Stimulated activated naive CD8-positive, alpha-beta T cell treated with anti-CD3 and anti-CD28 coated beads, Interleukin-15, Interleukin-2, amounts not matched to agents 100 U/mL and 50 U/mL, for 24 hours (primary cell): ENCODE data around the gene IL10RA.
"Not testable (repeated sequence)": the region's sequence is repeated elsewhere in the genome, so short reads cannot be mapped to it uniquely, and the experiment has no call there.

Experiments used
- ATAC-seq: fragments of 150-1000 bp; cut with Tn5 transposase; one replicate; pipeline ENCODE4 v1.10.0; 2021
- DNase-seq: peaks from one replicate; pipeline ENCODE4 v3.0.0; 2021

The IL10RA gene

GRCh38 chr11:117961896-117962295 is 24.3 kb upstream of the IL10RA start:
- DNase-seq = no peak
- ATAC-seq = no peak

GRCh38 chr11:117962826-117963225 is 23.4 kb upstream of the IL10RA start:
- ATAC-seq (no peak), DNase-seq (no peak)

GRCh38 chr11:117966908-117967307 is 19.3 kb upstream of the IL10RA start:
- ATAC-seq = no peak
- no peak for DNase-seq

DNA sequence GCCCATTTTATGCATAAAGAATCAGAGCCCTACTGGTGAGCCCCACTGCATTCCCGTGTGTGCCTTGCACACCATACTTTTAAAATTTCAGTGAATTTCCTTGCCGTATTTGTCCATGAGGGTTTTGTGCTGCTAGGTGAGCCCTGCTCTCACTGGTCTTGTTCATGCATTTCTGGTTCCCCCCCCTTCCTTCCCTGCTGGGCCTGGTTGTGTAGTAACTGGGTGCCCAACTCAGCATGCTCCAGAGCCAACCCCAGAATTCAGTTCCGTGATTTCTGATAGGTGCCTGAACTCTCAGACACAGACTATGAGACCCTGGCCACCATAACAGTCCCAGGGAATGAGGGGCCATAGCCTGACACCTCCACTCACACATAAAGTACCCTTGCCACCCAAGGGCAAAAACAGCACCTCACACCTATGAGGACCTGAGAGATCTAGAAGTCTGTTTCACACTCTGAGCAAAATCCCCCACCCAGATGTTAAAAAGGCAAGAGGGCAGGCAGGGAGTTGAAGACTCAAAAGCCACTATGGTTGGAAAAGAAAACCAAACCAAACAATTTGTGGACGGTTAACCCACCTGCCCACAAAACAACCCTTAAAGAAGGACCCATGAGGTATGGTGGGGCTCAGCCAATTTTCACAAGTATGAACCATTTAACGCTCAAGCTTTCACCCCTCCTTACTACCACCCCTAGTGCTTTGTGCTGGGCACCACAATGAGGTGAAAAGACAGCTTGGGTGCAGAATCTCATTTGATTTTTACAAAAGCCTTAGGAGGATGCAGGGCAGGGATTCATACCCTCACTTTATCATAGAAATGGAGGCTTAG is 16.8 kb upstream of the IL10RA start:
- DNase-seq = no peak
- ATAC-seq = no peak

DNA sequence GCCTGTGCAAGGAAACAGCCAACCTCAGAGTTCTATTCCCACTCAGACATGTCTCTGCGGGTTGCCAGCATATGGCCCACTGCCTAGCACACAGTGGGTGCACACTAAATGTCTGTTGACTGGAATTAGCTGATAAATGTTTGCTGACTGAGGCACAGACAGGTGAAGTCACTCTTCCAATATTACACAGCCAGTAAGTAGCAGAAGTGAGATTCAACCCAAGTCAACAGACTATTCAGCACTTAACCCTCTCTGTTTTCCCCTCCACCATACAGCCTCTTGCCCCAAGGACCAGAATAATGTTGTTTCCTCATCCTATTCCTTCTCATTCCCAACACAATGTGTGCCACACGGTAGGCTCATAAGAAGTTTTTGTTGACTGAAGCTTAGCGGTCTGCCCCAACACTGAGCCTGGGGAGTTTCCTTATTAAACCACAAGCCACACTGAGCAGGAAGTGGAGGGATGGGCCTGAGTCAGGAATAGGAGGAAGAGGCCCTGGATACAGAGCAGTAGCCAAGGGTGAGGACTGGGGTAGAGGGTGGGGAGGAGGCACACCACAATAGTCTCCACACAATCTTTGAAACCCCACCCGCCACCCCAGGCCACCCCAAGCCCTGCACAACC is 15.7 kb upstream of the IL10RA start:
- ATAC-seq (peak; percentile 68), DNase-seq (peak; percentile 46)

DNA sequence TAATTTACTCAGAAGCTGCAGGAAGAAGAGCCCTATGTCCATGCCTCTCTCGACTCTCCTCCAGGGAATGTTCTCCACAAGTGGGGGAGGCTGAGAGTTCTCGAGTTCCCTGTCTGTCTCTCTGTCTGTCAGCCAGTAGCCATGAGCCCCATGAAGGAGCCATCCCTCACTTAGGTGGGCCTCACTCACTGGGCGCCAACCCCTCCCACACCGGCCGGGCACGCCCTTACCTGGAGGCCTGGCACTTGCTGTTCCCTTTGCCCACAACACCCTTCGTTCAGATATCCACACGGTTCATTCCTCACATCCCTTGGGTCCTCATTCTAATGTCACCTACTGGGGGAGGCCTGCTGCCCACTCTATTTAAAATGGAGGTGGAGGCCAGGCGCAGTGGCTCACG is 14.2 kb upstream of the IL10RA start:
- ATAC-seq (no peak), DNase-seq (no peak)

DNA sequence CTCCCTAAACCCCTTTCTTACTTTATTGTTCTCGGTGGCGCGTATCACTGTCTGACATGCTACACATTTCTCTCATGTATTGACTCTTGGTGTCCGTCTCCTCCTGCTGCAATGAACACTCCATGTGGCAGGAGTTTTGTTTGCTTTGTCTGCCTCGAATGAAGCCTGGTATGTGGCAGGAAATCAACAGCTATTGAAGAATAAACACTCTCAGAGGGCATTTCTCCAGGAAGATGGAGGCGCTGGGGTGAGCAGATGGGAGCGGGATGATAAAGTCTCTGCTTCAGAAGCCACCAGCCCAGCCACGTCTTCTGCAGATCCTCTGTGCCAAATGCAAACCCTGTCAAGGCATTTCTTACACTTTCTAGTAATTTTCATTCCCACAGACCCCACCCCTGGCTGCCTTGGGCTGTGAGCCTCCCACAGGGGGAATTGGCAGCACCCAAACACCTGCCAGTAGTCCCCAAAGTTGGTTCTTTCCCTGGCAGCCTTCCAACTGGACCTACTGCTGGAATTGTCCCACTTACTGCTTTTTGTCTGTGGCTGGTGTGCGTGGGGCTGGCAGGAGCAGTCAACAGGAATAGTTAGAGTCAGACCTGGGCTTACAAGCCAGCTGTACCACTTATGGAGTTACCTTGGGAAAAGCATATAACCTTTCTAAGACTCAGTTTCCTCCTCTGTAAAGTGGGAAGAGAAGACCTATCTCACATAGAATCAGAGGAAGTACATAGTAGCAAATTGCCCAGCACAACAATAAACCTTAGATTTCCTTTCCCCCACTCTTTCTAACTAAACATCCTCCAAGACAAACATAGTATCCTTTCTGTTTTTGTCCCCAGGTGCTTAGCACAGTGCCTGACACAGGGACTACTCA is 13.3 kb upstream of the IL10RA start:
- ATAC-seq (no peak), DNase-seq (no peak)

GRCh38 chr11:117973503-117973860 is 12.7 kb upstream of the IL10RA start:
- ATAC-seq = no peak
- no peak for DNase-seq

DNA sequence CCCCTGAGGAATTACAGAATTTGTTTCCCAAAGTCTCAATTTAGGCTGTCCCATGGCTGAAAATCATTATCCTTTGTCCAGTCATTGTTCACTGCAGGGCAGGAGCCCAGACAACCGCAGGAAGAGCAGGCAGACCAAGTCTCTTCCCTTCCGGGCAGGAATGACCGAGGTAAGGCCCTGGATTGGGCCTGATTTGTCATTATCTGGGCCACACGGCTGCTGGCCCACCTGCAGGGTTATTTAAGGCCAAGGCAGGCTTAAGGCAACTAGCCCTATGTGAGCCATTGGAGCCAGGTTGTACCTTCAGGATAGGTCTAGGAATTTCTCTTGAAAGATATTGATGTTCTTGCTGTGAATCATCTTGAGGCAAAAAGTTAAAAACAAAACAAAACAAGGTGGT is 9.7 kb upstream of the IL10RA start:
- ATAC-seq (no peak), DNase-seq (no peak)

- DNase-seq = no peak
- no peak for ATAC-seq
Measured at GRCh38 chr11:117977029-117977428, 9.2 kb upstream of the IL10RA start.

GRCh38 chr11:117977612-117978264 is 8.5 kb upstream of the IL10RA start:
- not testable (repeated sequence) for DNase-seq, ATAC-seq

- not testable (repeated sequence) for ATAC-seq, DNase-seq
Measured at GRCh38 chr11:117978291-117978910, 7.8 kb upstream of the IL10RA start.

GRCh38 chr11:117978991-117979390 is 7.2 kb upstream of the IL10RA start:
- DNase-seq = no peak
- ATAC-seq = no peak

DNA sequence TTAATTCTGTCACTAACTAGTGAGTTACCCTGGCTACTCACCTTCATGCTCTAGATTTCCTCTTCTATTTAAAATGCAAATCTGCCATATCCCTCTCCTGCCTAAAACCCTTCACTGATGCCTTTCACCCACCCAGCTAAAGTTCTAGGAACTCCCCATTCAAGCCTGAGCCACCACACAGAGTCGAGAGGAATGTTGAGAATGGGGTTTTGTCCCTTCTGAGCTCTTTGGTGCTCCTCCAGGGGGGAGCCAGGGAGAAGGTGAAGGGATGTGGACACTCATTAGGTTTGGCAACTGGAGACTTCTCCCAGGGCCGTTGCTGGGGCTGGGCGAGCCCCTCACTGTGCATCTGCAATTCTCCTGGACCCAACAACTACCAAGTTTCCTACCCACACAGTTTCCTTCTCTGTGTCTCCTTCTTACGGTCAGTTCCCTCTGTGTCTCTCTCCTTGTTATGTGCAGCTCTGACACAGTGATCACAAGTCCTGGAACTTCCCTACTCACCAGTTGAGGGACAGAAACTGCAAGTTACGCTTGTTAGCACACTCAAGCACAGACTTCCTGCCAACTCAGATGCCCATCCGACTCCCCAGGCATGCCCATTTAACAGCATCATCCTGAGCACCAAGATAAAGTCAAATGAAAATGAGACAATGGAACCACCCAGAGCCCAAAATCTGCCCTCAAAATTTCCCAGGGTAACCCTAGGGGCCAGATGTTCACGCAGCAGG is 6.5 kb upstream of the IL10RA start:
- no peak for DNase-seq

GRCh38 chr11:117980280-117980679 is 5.9 kb upstream of the IL10RA start:
- DNase-seq = no peak
- peak; percentile 61 for ATAC-seq

More for the DNA sequence above, 6.5 kb upstream of the IL10RA start:
- ATAC-seq = peak; percentile 62

GRCh38 chr11:117980720-117981119 is 5.5 kb upstream of the IL10RA start:
- DNase-seq (no peak), ATAC-seq (no peak)

- no peak for ATAC-seq
- DNase-seq = no peak
Measured at GRCh38 chr11:117983163-117983475, 3.1 kb upstream of the IL10RA start.

GRCh38 chr11:117984476-117984875 is 1.7 kb upstream of the IL10RA start:
- DNase-seq (no peak), ATAC-seq (no peak)

DNA sequence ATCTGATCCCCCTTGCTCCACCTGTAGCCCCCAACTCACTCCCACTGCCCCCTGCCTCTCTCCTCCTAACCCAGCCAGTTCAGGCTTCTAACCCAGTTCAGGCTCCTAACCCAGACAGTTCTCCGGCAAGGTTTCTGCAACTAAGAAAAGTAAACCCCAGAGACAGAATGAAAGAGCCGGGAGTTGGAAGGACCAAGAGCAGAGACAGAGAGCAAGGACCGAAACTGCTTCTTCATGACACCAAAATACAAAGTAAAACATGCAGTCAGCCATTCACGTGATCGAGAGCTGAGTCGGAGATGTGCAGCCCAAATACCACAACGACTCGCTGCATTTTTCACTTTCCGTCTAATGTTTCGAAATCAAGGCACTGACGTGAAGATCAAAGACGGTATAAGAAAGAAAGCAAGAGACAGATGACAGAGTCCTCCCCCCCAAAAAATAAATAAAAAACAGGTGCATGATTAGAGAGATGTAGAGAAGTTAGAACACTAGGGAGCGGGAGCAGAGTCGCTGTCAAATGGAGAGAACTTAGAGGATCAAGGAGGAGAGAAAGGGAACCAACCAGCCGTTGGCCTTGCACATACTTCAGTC is 884 bp downstream of the IL10RA start:
- ATAC-seq (peak; percentile 48), DNase-seq (peak; percentile 64)

GRCh38 chr11:117989351-117990102 is 3.3 kb downstream of the IL10RA start:
- ATAC-seq = no peak
- DNase-seq = no peak
